Neutrophil (primary cell): ENCODE results near the gene LDLRAD4.

Experiments
- H3K27ac ChIP-seq: fragments of 200-600 bp; sonication (generic); 2 replicates; pipeline ENCODE4 v1.5.1; 2016; ENCODE audit warnings: mild to moderate bottlenecking, moderate library complexity
- H3K27me3 ChIP-seq: fragments of 200-600 bp; sonication (generic); 2 replicates; pipeline ENCODE4 v1.6.0; 2016; ENCODE audit warnings: mild to moderate bottlenecking
- H3K36me3 ChIP-seq: fragments of 200-600 bp; sonication (generic); 2 replicates; pipeline ENCODE4 v1.5.1; 2017
- H3K4me1 ChIP-seq, 2 experiments: fragments of 200-600 bp in 1 of 2; sonication (generic) in 1 of 2; 1 replicate in 1 of 2; 2 replicates in 1 of 2; pipeline versions ENCODE4 v1.5.1 to v1.6.1; 2013 to 2016; ENCODE audit warnings: low read depth in 1 of 2, low read length in 1 of 2, mild to moderate bottlenecking in 1 of 2, moderate library complexity in 1 of 2; ENCODE audit not compliant: control insufficient read depth in 1 of 2, insufficient read depth in 1 of 2
- H3K4me3 ChIP-seq, 2 experiments: fragments of 200-600 bp in 1 of 2; sonication (generic) in 1 of 2; 1 replicate in 1 of 2; 2 replicates in 1 of 2; pipeline ENCODE4 v1.5.1; 2013 to 2016; ENCODE audit warnings: low read depth in 1 of 2, low read length in 1 of 2, mild to moderate bottlenecking in 1 of 2, moderate library complexity in 1 of 2
- H3K9me3 ChIP-seq: fragments of 200-600 bp; sonication (generic); 2 replicates; pipeline ENCODE4 v1.5.1; 2016
- CTCF ChIP-seq: fragments of 200-600 bp; sonication (generic); IDR thresholded peaks from 2 replicates; pipeline ENCODE4 v1.5.1; 2016; ENCODE audit warnings: antibody characterized with exemption

LDLRAD4 gene

DNA sequence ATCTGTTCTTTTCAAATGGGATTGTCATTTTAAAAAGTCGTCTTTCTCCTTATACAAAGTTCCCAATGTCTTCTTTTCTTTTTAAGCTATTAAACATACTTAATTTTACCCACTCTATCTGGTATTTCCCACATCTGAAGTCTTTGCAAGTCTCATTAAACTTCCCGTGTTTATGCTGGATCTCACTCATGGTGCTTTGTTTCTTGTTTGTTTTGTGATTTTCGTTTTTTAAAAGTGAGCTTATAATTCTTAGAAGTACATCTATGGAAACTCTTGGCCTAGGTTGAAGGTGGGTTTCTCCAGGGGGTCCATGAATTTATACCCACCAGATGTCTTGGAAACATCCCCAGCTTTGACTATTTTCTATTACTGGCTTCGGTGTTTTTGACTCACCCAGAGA is 299.8 kb downstream of the LDLRAD4 start:
- TF ChIP-seq CTCF, result no peak
- Histone ChIP-seq H3K4me1 (no peaks in the 10 kb centered on the region), H3K36me3 (peaks cover 44% of the 10 kb centered on the region), H3K4me3 (no peak overlapping the region), H3K27ac (no peak overlapping the region), H3K27me3 (no peaks in the 10 kb centered on the region), H3K9me3 (no peaks in the 10 kb centered on the region)

DNA sequence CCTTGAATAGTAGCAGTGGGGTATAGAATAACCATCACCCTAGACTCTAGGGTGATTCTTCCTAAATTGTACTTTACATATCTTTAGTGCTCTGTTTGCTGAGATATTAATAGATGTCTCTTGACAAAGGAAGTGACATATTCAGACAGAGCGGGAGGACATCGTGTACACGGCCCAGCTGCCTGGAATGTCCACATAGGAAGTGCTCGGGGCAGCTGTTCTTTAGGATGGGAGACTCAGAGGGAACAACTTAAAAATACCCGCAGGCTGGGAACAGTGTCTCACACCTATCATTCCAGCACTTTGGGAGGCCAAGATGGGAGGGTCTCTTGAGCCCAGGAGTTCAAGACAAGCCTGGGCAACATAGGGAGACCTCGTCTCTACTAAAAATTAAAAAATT is 301.7 kb downstream of the LDLRAD4 start:
- TF ChIP-seq CTCF, result no peak
- no peak overlapping the region for H3K27ac ChIP-seq
- H3K4me1 ChIP-seq, result no peaks in the 10 kb centered on the region
- no peak overlapping the region for H3K4me3 ChIP-seq
- no peaks in the 10 kb centered on the region for H3K27me3 ChIP-seq
- H3K36me3 ChIP-seq, result peaks cover 33% of the 10 kb centered on the region
- no peaks in the 10 kb centered on the region for H3K9me3 ChIP-seq

- TF ChIP-seq CTCF, result no peak
- no peak overlapping the region for H3K27ac ChIP-seq
- H3K9me3 ChIP-seq, result no peaks in the 10 kb centered on the region
- H3K4me3 ChIP-seq, result no peak overlapping the region
- H3K27me3 ChIP-seq, result no peaks in the 10 kb centered on the region
- H3K4me1 ChIP-seq, result no peaks in the 10 kb centered on the region
- peaks cover 37% of the 10 kb centered on the region for H3K36me3 ChIP-seq
Observed at GRCh38 chr18:13520741-13521140, 302.2 kb downstream of the LDLRAD4 start.

DNA sequence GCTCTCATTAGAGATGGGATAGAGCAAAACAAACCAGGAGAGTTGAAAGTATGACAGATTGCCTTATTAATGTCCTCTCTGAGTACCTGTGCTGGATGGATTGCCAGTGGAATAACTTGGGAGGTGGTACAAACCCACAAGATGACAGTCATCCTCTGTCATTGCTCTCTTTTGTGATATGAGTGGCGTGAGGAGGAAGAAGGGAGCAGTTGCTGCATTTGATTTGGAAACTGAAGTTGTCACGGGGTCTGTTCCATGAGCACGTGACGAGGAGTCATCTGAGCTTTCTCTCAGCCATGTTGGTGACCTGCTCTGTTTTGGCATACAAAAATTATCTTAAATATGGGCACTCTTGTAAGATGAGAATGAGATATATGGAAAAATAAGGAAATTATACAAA is 302.9 kb downstream of the LDLRAD4 start:
- H3K4me3 ChIP-seq, result no peak overlapping the region
- no peaks in the 10 kb centered on the region for H3K27me3 ChIP-seq
- H3K4me1 ChIP-seq, result no peaks in the 10 kb centered on the region
- no peaks in the 10 kb centered on the region for H3K9me3 ChIP-seq
- no peak for TF ChIP-seq CTCF
- H3K27ac ChIP-seq, result no peak overlapping the region
- peaks cover 32% of the 10 kb centered on the region for H3K36me3 ChIP-seq

DNA sequence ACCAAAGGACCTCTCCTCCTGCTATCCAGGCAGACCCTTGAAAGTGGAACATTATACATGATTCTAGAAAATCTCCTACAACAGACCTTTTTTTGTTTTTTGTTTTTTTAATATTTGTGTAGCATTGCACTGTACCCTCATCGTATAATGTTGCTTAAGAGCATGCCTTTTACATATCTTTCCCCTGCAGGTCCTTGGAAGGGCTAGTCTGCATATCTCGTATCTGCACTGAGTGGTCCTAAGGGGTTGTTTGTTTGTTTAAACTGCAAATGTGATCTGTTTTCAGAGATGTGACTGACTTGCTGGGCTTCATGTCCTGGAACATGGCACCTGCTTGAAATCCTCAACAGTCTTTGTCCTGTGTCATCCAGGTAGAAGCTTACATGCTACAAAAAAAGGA is 303.7 kb downstream of the LDLRAD4 start:
- Histone ChIP-seq H3K4me3 (no peak overlapping the region), H3K27me3 (no peaks in the 10 kb centered on the region), H3K4me1 (no peaks in the 10 kb centered on the region), H3K9me3 (no peaks in the 10 kb centered on the region), H3K27ac (no peak overlapping the region), H3K36me3 (peaks cover 27% of the 10 kb centered on the region)
- TF ChIP-seq CTCF, result no peak
